ENCODE results near the gene MLLT1. TPM values are rescaled to one million over a fixed set of nuclear protein-coding genes. Genes with fewer than 3 reads are reported as not detected.

Gene MLLT1
- total RNA-seq, 1 donor from 2014 or later: 7.5 TPM

Small RNA genes within 50 kb of the gene (small RNA-seq; reads per million reads assigned to genes)
- not detected for gene AC011471.1 (ENCODE audit: low replicate concordance)

Other genes with a start within 250 kb of the MLLT1 start
- 12.5 TPM for gene RFX2, start 169.5 kb downstream of the MLLT1 start, total RNA-seq
- gene ACSBG2, start 144.3 kb downstream of the MLLT1 start, total RNA-seq: not detected
- gene ACER1, start 53.6 kb upstream of the MLLT1 start, total RNA-seq: not detected
- gene CLPP, start 81.6 kb upstream of the MLLT1 start, total RNA-seq: 34.8 TPM
- gene ALKBH7, start 92.8 kb upstream of the MLLT1 start, total RNA-seq: 92.1 TPM
- 1.5 TPM for gene PSPN, start 96.0 kb upstream of the MLLT1 start, total RNA-seq
- 32.1 TPM for gene GTF2F1, start 113.2 kb upstream of the MLLT1 start, total RNA-seq
- gene KHSRP, start 144.8 kb upstream of the MLLT1 start, total RNA-seq: 125 TPM
- 0.41 TPM for gene SLC25A41, start 153.8 kb upstream of the MLLT1 start, total RNA-seq
- gene SLC25A23, start 179.8 kb upstream of the MLLT1 start, total RNA-seq: 46.7 TPM
- 2.7 TPM for gene CRB3, start 184.3 kb upstream of the MLLT1 start, total RNA-seq
- gene DENND1C, start 201.8 kb upstream of the MLLT1 start, total RNA-seq: 0.51 TPM
- gene TUBB4A, start 222.3 kb upstream of the MLLT1 start, total RNA-seq: 1.6 TPM

All from tongue (tissue), 2 donors.